Hematopoietic multipotent progenitor cell treated with erythropoietin and hydrocortisone succinate and interleukin-3 and kit ligand, for 6 days (in vitro differentiated cells): Measurements from ENCODE around the gene NKD1.

ENCODE experiments used
- DNase-seq: peaks from one replicate; pipeline ENCODE4 v3.0.0-alpha.2; 2015

Gene NKD1

GRCh38 chr16:50538411-50539052 lies 9.7 kb upstream of the NKD1 start:
- DNase-seq, result no peak

- DNase-seq, result no peak
These were observed 9.0 kb upstream of the NKD1 start for GRCh38 chr16:50539053-50539695.

- DNase-seq, result no peak
These were observed 8.1 kb upstream of the NKD1 start for GRCh38 chr16:50539822-50540710.

- DNase-seq, result no peak
These were observed 7.5 kb upstream of the NKD1 start for GRCh38 chr16:50540711-50541007.

- DNase-seq, result no peak
These were observed 5.5 kb upstream of the NKD1 start for GRCh38 chr16:50542703-50543102.

GRCh38 chr16:50546125-50546524 lies 2.1 kb upstream of the NKD1 start:
- no peak for DNase-seq

GRCh38 chr16:50547340-50548124 lies 664 bp upstream of the NKD1 start:
- peak; percentile 60 for DNase-seq

- no peak for DNase-seq
These were observed 839 bp downstream of the NKD1 start for GRCh38 chr16:50548909-50549560.

GRCh38 chr16:50549561-50549915 lies 1.3 kb downstream of the NKD1 start:
- no peak for DNase-seq

- DNase-seq, result no peak
These were observed 1.8 kb downstream of the NKD1 start for GRCh38 chr16:50550035-50550434.

GRCh38 chr16:50550866-50551641 lies 2.9 kb downstream of the NKD1 start:
- DNase-seq, result no peak

- no peak for DNase-seq
These were observed 4.4 kb downstream of the NKD1 start for GRCh38 chr16:50552476-50553101.

GRCh38 chr16:50553182-50553710 lies 5.0 kb downstream of the NKD1 start:
- no peak for DNase-seq

- no peak for DNase-seq
These were observed 5.7 kb downstream of the NKD1 start for GRCh38 chr16:50553731-50554360.

- DNase-seq, result no peak
These were observed 7.2 kb downstream of the NKD1 start for GRCh38 chr16:50555269-50555875.

- DNase-seq, result no peak
These were observed 7.9 kb downstream of the NKD1 start for GRCh38 chr16:50555952-50556673.

- DNase-seq, result no peak
These were observed 8.8 kb downstream of the NKD1 start for GRCh38 chr16:50557046-50557445.

- DNase-seq, result no peak
These were observed 10.7 kb downstream of the NKD1 start for GRCh38 chr16:50558913-50559312.

- no peak for DNase-seq
These were observed 11.1 kb downstream of the NKD1 start for GRCh38 chr16:50559342-50559741.
